Activated CD4-positive, alpha-beta T cell treated with anti-CD3 and anti-CD28 coated beads for 24 hours (primary cell): ENCODE results near the gene REM2.
A peak's percentile ranks its signal among the peaks of the same experiment; 100 is the strongest.
"Not testable (repeated sequence)": the region's sequence is repeated elsewhere in the genome, so short reads cannot be mapped to it uniquely, and the experiment has no call there.

Experiments
- DNase-seq, 2 donors: peaks; one replicate each; pipeline ENCODE4 v3.0.0-alpha.2; 2020; ENCODE audit warnings: low read depth in 2 of 2

Gene REM2

DNA sequence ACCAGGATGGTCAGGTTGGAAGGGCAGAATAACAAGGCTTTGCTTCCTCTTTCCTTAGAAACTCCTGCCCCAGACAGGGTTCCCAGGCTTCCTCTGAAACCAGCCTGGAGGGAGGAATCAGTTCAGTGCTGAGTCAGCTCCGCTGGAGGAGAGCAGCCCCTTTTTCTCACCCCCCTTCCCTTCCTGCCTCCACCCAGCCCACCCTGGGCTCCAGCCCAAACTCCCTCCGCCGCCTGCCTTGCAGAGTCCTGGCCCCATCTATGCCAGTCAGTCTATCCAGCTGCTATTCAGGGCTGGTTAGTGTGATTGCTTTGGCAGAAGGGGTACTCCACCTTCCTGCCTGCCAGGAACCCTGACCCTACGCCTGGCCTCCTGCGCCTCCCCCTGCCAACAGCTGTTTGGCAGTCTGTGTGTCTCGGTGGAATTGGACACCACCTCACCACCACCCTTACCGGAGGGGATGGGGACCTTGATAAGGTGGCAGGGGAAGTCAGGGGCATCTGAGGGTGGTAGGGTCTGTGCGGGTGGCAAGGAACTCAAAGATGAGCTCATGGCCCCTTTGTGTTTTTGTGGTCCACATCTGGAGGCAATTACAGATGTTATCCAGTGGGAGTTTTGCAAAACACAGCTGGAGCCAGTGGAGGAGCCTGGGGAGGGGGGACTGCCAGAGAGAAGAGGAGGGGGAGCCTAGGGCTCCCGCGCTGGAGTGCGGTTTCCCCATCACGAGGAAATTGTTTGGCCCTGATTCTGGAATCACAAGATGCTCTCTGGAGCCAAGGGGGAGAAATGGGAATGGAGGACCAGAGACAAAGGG is 34.5 kb upstream of the REM2 start:
- no peak for DNase-seq

DNA sequence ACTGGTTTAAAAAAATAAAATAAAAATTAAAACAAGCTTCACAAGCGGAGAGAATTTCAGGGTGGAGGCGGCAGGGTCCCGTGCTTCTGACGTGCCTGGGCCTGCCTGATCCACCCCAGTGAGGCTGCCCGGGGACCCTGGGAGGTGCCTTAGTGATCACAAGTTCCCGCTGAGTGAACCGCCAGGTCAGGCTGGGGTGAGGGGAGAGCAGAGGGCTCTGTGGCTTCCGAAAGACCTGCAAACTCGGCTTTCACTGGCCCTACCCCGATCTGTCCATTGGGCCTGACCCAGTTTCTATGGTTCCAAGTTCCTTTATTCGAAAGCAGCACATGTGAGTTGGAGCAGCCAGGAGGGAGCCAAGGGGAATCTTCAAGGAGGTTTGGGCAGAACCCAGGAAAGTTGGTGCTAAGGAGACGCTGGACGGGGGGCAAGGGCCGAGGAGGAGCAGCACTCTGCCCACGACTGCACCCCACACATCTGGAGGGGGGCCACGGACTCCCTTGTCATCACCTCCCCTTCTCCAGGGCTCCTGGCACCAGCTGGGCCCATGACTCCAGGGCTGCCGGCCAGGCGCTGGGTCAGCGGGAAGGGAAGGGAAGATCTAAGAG is 33.7 kb upstream of the REM2 start:
- no peak for DNase-seq

DNA sequence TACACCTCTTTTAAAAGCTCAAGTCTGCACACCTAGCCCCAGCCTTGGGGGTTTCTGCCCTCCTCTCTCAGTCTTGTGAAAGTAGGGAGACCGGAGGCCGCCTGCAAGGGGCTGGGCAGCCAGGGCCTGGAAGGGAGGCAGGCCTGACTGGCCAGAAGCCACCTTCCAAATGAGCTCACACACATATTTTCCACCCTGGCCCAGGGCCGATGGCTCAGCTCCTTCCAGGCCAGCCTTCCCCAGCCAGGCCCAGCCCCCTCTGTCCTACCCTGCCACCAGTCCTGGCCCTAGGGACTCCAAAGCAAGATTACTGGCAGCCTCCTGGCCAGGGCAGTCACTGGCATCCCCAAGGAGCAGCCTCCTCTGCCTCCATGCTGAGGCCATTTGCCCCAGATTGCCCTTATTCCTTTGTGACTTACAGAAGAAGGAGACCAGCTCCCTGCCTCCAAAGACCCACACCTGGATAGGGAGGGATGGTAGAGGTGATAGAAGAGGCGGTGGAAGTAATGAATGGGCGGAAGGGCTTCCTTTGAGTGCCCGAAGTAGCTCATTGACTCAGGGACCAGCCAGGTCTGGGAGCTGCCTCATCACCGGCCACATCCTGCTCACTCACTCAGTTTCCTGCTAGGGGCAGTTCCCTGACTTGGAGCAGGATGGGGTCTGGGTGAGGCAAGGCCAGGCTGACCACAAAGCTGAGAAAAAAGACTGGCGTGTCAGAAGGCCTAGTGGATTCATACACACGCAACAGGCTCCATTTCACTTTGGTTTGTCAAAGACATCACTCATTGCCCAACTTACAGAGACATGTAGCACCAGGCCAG is 31.9 kb upstream of the REM2 start:
- DNase-seq = no peak

DNA sequence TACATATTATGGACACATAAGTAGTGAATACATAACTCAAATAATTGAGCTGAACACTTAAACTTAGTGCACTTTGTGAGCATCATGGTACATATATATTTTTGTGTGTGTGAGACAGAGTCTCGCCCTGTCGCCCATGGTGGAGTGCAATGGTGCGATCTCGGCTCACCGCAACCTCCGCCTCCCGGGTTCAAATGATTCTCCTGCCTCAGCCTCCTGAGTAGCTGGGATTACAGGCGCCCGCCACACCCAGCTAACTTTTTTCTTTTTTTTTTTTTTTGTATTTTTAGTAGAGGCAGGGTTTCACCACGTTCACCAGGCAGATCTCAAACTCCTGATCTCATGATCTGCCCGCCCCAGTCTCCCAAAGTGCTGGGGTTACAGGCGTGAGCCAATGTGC is 30.8 kb upstream of the REM2 start:
- DNase-seq = not testable (repeated sequence)

DNA sequence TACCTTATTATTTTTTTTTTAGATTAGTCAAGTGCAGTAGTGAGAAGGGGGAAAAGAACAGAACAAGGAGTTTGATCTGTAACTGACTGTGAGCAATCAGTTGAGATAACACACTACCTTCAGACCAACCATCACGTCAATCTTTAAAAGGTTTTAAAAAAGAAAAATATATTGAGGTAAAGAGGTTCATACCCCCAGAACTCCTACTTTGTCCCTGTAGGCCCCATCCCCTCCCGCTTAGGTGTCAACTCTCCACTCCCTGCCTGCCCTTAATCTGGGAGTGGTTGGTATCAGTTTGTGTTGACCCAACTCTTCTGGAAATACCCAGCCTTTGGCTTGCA is 30.5 kb upstream of the REM2 start:
- no peak for DNase-seq

DNA sequence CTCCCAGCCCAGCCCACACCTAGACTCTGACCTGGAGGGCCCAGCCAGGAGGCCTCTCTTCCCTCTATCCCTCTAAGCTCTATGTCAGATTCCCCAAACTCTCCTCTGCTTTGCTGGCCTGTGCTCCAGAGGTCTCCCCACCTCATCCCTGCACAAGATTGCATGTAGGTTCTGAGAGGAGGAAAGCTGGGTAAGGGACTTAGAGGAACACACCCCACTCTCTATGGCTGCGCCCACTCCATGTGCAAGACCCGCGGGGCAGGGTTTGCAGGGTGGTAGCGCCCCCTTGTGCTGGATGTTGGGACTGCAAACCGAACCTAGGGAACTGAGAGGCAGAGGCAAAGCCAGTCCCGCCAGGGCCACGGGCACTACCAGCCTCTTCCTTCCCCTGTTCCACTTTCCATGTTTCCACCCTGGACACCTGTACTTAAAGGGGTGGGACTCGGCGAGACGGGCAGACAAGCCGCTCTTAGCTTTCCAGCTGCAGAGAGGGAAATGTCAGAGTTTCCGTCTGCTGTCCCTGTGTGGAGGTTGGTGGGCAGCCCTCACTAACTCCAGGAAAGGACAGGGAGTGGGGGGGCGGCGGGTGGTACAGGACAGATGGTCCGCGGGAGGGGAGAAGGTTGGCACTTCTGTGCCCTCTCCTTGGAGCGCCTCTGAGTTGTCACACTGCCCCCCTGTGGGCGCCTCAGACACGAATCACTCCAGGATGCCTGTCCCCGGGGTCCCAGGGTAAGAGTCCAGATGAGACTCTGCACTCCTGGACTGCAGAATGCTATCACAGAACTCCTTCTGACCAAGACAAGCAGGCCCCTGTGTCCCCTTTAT is 29.9 kb upstream of the REM2 start:
- peak; percentile 93 to 97 for DNase-seq

DNA sequence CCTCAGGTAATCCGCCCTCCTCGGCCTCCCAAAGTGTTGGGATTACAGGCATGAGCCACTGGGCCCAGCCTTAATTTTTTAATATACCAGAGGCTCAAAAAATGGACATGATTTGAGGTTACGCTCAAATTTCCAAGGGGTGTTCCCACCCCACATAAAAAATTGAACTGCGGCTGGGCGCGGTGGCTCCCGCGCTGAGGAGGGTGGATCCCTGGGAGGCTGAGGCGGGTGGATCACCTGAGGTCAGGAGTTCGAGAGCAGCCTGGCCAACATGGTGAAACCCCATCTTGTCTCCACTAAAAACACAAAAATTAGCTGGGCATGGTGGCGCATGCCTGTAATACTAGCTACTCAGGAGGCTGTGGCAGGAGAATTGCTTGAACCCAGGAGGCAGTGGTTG is 28.7 kb upstream of the REM2 start:
- not testable (repeated sequence) for DNase-seq

DNA sequence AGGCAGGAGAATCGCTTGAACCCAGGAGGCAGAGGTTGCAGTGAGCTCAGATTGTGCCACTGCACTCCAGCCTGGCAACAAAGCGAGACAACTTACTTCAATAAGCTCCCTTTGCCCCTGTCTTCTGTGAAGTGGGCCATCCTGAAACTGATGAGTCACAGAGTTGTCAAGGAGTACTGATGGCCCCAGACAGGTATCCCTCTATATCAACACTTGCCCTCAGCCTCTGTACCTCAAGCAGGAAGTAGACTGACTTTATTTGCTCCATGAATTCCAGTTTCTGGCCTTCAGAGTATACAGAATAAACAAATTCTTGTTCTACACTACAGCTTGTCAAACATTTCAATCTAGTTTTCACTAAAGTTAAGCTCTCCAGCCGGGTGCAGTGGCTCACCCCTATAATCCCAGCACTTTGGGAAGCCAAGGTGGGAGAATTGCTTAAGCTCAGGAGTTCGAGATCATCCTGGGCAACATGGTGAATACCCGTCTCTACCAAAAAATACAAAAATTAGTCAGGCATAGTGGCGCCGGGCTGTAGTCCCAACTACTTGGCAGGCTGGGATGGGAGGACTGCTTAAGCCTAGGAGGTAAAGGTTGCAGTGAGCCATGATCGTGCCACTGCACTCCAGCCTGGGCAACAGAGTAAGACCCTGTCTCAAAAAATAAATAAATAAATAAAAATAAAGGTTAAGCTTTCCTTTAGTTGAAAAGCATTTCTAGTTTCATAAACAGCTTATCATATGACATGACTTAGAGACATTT is 27.9 kb upstream of the REM2 start:
- DNase-seq = no peak

DNA sequence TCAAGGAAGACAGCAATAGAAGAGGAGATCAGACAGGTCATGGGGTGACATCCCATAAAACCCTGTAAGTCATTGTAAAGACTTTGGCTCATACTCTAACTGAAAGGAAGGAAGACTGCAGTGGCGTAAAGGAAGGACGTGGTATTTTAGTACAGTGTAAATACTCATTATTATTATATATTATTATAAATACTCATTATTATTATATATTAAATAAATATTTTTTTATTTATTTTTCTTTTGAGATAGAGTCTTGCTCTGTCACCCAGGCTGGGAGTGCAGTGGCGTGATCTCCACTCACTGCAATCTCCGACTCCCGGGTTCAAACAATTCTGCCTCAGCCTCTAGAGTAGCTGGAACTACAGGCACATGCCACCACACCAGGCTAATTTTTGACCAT is 26.6 kb upstream of the REM2 start:
- DNase-seq = no peak

DNA sequence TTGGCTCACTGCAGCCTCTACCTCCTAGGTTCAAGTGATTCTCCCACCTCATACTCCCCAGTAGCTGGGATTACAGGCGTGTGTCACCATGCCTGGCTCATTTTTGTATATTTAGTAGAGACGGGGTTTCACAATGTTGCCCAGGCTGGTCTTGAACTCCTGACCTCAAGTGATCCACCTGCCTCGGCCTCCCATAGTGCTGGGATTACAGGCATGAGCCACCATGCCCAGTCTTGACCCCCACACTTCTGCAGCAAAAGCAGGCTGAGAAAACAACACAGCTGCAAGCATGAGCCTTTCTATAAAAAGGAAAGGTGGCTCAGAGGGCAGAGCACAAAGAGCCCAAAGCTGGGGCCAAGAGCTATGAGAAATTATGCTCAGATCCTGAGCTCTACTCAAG is 22.6 kb upstream of the REM2 start:
- not testable (repeated sequence) for DNase-seq

DNA sequence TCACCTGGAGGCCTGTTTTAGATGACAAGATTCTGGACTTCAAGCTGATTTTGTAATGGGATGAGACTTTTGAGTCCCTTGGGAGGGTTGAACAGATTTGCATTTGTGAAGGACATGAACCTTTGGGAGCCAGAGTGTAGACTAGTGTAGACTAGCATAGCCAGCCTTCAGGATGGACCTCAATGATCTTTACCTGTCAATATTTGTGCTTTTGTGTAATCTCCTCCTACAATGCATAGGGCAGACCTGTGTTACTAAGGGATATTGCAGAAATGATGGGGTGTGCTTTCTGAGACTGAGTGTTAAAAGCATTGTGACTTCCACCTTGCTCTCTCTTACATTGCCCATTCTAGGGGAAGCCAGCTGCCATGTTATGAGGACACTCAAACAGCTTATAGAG is 21.4 kb upstream of the REM2 start:
- no peak for DNase-seq

DNA sequence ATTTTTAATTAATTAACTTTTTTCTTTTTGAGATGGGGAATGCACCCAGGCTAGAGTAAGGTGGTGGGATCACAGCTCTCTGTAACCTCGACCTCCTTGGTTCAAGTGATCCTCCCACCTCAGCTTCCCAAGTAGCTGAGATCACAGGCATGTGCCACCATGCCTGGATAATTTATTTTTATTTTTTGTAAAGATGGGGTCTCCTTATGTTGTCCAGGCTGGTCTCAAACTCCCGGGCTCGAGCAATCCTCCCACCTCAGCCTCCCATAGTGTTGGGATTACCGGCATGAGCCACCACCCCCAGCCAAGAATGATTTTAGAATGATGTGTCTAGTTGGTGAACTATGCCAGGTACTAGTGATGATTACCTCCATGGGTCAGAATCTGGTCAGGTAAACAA is 18.0 kb upstream of the REM2 start:
- DNase-seq = no peak

DNA sequence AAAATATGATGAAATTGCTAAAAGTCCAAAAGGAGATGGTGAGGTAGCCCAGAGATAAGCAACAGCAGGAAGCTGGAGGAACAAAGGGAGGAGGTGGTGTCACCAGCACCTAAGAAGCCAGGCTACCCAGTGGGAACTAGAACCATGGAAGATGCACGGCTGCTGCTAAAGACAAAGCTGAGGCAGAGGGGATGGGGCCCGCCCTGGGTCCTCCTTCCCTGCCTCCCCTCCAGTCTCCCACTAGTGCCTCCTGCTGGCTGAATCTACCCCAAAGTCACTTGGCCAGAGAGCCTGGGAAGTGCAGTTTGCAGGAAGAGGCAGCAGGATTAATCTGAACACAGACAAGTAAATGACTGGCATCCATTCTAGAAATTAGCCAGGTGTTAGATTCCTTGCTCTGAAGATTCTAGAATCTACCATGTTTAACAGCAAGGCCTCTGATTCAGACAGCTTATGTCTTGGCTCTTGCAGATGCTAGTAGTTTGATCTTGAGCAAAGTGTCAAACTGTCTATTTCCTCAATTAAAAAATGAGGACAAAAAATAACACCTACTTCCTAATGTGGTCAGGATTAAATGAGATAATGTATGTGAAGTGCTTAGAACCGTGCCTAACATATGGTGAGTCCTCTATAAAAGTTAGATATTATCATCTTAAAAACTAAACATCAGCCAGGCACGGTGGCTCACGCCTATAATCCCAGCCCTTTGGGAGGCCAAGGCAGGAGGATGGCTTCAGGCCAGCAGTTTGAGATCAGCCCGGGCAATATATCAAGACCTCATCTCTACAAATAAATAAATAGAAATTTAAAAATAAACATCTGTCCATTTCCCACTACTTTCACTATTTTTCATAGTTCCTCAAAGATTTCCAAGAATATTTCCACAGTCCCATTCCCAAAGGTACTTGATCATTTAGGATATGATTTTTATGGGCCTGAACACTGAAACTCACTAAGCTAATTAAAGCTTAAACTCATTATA is 17.3 kb upstream of the REM2 start:
- DNase-seq = no peak

DNA sequence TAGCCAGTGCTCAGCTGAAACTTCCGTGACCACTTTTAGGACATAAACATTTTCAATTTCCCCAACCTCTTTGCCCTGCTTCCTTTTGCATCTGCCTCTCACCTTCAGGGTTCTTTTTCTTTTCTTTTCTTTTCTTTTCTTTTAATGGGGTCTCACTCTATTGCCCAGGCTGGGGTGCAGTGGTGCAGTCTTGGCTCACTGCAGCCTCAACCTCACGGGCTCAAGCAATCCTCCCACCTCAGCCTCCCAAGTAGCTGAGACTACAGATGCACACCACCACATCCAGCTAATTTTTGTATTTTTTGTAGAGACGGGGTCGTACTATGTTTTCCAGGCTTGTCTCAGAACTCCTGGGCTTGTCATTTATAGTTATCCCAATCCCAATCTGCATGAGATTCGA is 16.1 kb upstream of the REM2 start:
- no peak for DNase-seq

DNA sequence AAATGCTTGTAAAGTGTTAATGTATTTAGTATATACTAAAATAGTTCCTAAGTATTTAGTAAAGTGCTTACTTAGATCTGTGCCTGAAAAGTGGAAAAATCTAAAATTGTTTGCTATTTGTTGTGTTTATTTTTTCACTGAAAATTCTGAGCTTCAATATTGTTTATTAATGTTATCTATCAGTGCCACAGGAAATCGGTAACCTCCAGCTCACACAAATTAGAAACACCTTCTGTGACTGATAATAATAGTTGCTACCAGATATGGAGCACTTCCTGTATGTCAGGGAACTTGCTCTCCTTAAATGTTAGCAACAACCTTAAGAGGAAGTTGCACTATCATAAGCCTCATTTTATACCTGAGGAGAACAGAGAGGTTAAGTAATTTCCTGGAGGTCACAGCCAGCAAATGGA is 12.2 kb upstream of the REM2 start:
- peak in 1 of 2 donors; percentile 6 for DNase-seq

DNA sequence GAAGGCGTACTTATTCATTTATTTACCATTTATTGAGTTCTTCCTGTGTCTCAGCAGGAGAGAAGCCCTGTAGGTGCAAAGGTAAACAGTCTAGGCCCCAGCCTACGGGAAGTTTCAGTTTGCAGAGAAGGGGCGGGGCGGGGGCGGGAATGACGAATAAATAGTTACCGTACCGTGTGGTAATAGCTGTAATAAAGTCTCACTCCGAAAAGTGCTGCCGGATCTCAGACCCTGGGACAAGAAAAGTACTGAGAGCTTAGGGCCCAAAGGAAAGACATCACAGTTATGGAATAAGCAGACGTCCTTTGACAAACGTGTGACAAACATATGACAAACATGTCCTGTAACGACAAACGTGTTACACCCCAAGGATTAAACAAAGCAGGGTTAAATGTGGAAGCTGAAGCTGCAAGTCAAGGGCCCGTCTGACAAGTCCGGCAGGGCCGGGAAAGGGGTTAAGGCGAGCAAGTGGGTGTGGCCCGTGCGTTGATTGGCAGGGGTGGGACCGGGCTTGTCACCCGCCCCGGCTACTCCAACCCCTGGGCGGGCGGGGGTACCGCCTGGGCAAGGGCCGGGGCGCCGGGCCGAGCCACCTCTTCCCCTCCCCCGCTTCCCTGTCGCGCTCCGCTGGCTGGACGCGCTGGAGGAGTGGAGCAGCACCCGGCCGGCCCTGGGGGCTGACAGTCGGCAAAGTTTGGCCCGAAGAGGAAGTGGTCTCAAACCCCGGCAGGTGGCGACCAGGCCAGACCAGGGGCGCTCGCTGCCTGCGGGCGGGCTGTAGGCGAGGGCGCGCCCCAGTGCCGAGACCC is 11.6 kb upstream of the REM2 start, which contains the start of gene LRP10:
LRP10 (plus strand) TSS at position 517 of the 809 bp plus-strand sequence. CDS start 564 bp downstream, outside the sequence.
- peak; percentile 52 to 69 for DNase-seq

DNA sequence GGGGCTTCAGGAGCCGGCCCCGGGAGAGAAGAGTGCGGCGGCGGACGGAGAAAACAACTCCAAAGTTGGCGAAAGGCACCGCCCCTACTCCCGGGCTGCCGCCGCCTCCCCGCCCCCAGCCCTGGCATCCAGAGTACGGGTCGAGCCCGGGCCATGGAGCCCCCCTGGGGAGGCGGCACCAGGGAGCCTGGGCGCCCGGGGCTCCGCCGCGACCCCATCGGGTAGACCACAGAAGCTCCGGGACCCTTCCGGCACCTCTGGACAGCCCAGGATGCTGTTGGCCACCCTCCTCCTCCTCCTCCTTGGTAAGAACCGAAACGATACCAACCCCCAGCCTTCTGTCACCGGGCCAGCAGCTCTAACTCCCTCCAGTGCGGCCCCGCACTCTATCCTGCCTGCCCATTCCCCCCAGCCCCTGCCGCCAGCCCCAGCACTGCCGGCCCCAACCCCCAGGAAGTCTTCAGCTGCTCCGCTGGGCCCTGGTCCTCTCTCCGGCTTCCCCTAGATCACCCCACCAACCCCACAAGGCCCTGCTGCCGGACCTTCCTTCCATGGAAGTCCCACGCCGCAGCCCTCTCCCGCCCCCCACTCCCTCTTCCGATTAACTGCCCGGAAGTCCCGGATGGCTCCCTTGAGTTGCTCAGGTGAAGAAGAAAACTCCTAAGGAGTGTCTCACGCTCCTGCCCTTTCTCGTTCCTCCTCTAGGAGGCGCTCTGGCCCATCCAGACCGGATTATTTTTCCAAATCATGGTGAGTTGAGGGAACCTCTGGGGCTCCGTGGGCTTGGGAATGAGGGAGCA is 10.8 kb upstream of the REM2 start:
- peak; percentile 60 to 68 for DNase-seq
